GM23248 (cell line): ENCODE data around the gene MEFV.

ENCODE experiments used
- EZH2 ChIP-seq: fragments of 200-600 bp; sonication (generic); IDR thresholded peaks from 2 replicates; pipeline ENCODE4 v1.6.1; 2018; ENCODE audit warnings: antibody characterized with exemption, mild to moderate bottlenecking; ENCODE audit not compliant: insufficient read depth, poor library complexity, severe bottlenecking
- EZH2phosphoT487 ChIP-seq: fragments of 200-600 bp; sonication (generic); IDR thresholded peaks from 2 replicates; pipeline ENCODE4 v1.6.1; 2018; ENCODE audit warnings: antibody characterized with exemption, moderate library complexity, mild to moderate bottlenecking, low read depth; ENCODE audit not compliant: insufficient read depth

- TF ChIP-seq EZH2 (no peak), EZH2phosphoT487 (no peak)
These were observed 14.7 kb downstream of the MEFV start for GRCh38 chr16:3241761-3242160.
